MM.1S (cell line): ENCODE data around the gene EXOC2.

ENCODE experiments used
- EZH2 ChIP-seq: fragments of 300-600 bp; sonication (generic); optimal IDR thresholded peaks from 2 replicates; pipeline ENCODE3; 2017; ENCODE audit warnings: low read depth, mild to moderate bottlenecking, antibody characterized with exemption, low read length, mixed read lengths
- EZH2phosphoT487 ChIP-seq: fragments of 300-600 bp; sonication (generic); IDR thresholded peaks from 2 replicates; pipeline ENCODE4 v1.6.1; 2018; ENCODE audit warnings: antibody characterized with exemption, low read length
- TF ChIP-seq, protein P1 (sequence below): fragments of 300-600 bp; sonication (generic); IDR thresholded peaks from 2 replicates; pipeline ENCODE4 v1.5.1; 2016; ENCODE audit warnings: antibody characterized with exemption, low read length, mixed read lengths

DNA sequence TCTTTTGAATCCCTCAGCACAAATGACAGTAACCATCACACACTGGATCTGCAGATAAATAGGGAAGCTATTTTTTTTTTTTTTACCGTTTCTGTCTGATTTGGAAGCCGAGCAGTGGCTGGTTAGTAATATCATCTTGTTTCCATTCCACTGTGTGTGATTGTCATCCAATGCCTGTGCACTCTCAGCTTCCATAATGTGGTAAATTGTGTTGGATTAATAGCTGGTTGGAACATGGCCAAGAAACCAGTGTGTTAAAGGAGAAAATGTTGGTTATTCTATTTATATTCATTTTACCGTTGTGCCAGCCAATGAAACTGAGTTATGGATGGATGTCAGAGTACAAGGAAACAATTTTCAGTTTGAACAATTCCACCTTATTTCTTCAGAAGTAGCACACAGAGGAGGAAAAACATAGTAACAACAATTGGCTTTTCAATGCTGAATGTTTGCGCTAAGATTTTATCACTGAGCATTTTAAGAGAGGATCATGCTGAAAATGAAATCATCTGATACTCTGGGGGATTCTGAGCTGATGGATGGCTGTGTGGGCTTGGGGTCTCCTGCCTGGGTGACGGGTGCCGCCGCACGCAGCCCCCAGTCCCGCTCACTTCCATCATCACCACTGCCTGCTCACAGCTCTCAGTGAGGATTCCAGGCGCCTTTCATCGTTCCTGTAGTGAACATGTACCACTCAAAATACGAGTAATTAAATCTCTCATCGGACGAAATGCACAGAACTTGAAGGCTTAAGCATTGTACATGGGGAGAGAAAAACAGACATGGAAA, 40.7 kb upstream of the EXOC2 start:
- TF ChIP-seq, protein P1, sequence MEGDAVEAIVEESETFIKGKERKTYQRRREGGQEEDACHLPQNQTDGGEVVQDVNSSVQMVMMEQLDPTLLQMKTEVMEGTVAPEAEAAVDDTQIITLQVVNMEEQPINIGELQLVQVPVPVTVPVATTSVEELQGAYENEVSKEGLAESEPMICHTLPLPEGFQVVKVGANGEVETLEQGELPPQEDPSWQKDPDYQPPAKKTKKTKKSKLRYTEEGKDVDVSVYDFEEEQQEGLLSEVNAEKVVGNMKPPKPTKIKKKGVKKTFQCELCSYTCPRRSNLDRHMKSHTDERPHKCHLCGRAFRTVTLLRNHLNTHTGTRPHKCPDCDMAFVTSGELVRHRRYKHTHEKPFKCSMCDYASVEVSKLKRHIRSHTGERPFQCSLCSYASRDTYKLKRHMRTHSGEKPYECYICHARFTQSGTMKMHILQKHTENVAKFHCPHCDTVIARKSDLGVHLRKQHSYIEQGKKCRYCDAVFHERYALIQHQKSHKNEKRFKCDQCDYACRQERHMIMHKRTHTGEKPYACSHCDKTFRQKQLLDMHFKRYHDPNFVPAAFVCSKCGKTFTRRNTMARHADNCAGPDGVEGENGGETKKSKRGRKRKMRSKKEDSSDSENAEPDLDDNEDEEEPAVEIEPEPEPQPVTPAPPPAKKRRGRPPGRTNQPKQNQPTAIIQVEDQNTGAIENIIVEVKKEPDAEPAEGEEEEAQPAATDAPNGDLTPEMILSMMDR: no peak
- TF ChIP-seq EZH2 (no peak), EZH2phosphoT487 (no peak)
